ENCODE results near the gene GPATCH2L.

The GPATCH2L gene

GRCh38 chr14:76129851-76130576 lies 21.7 kb upstream of the GPATCH2L start:
- Histone ChIP-seq H3K27ac (ENCODE audit: extremely low read depth, low read depth, low read length) (no peak overlapping the region), H3K36me3 (ENCODE audit: control insufficient read depth in 2 of 2, insufficient read depth in 1 of 2, low read length in 2 of 2) (no peaks in the 10 kb centered on the region), H3K9me3 (ENCODE audit: control insufficient read depth, insufficient read depth, low read depth, low read length) (no peaks in the 10 kb centered on the region), H3K4me1 (ENCODE audit: control insufficient read depth, insufficient read depth, low read length) (no peaks in the 10 kb centered on the region), H3K4me3 (ENCODE audit: low read depth, low read length) (no peak overlapping the region)
- CTCF ChIA-PET = no interaction called here
- POLR2A ChIA-PET = no interaction called here
- TF ChIP-seq ZNF341 (tag by site-specific recombination; IDR thresholded peaks at IDR 0.05; ENCODE audit: low read depth) (no peak), ZNF843 (tag by site-specific recombination; IDR thresholded peaks at IDR 0.05) (no peak), GLI4 (tag by site-specific recombination; IDR thresholded peaks at IDR 0.05) (no peak), ZNF513 (tag by site-specific recombination; IDR thresholded peaks at IDR 0.05) (no peak)

GRCh38 chr14:76131071-76131965 lies 20.4 kb upstream of the GPATCH2L start:
- TF ChIP-seq ZNF114 (tag by site-specific recombination; IDR thresholded peaks at IDR 0.05) (no peak), ZNF274 (IDR thresholded peaks at IDR 0.05; ENCODE audit: low read length) (no peak), ZNF274 (tag by site-specific recombination; IDR thresholded peaks at IDR 0.05; ENCODE audit: borderline replicate concordance) (no peak), ZFP69B (tag by site-specific recombination; IDR thresholded peaks at IDR 0.05) (no peak), ZNF426 (tag by site-specific recombination; IDR thresholded peaks at IDR 0.05) (no peak)
- CTCF ChIA-PET = no interaction called here
- H3K4me3 ChIP-seq (ENCODE audit: low read depth, low read length) = no peak overlapping the region
- no peaks in the 10 kb centered on the region for H3K36me3 ChIP-seq (ENCODE audit: control insufficient read depth in 2 of 2, insufficient read depth in 1 of 2, low read length in 2 of 2)
- POLR2A ChIA-PET = no interaction called here
- no peaks in the 10 kb centered on the region for H3K9me3 ChIP-seq (ENCODE audit: control insufficient read depth, insufficient read depth, low read depth, low read length)
- H3K4me1 ChIP-seq (ENCODE audit: control insufficient read depth, insufficient read depth, low read length) = no peaks in the 10 kb centered on the region
- no peak overlapping the region for H3K27ac ChIP-seq (ENCODE audit: extremely low read depth, low read depth, low read length)

GRCh38 chr14:76133103-76133502 lies 18.6 kb upstream of the GPATCH2L start:
- POLR2A ChIA-PET = no interaction called here
- no peaks in the 10 kb centered on the region for H3K9me3 ChIP-seq (ENCODE audit: control insufficient read depth, insufficient read depth, low read depth, low read length)

More at GRCh38 chr14:76133103-76133502, 18.6 kb upstream of the GPATCH2L start:
- peak; percentile 98 for TF ChIP-seq REST (tag by site-specific recombination; IDR thresholded peaks at IDR 0.05)
- no peak for TF ChIP-seq ZNF777 (tag by site-specific recombination; IDR thresholded peaks at IDR 0.05; ENCODE audit: borderline replicate concordance)
- H3K4me1 ChIP-seq (ENCODE audit: control insufficient read depth, insufficient read depth, low read length) = no peaks in the 10 kb centered on the region
- CTCF ChIA-PET = no interaction called here
- no peak overlapping the region for H3K27ac ChIP-seq (ENCODE audit: extremely low read depth, low read depth, low read length)
- H3K4me3 ChIP-seq (ENCODE audit: low read depth, low read length) = no peak overlapping the region
- no peaks in the 10 kb centered on the region for H3K36me3 ChIP-seq (ENCODE audit: control insufficient read depth in 2 of 2, insufficient read depth in 1 of 2, low read length in 2 of 2)
